Measurements from ENCODE around the gene QPCT. TPM values are rescaled to one million over a fixed set of nuclear protein-coding genes. Genes with fewer than 3 reads are reported as not detected.
A peak's percentile ranks its signal among the peaks of the same experiment; 100 is the strongest.

The QPCT gene
- total RNA-seq, 1 experiment from 2014 or later, result not detected

GRCh38 chr2:37326285-37326684 is 18.1 kb upstream of the QPCT start:
- H3K9me3 ChIP-seq (ENCODE audit: control insufficient read depth, low read depth, low read length), result no peaks in the 10 kb centered on the region
- H3K27ac ChIP-seq (ENCODE audit: insufficient read length, low read depth, low read length), result no peak overlapping the region
- H3T11ph ChIP-seq (ENCODE audit: low read length), result no peak overlapping the region
- H3K18ac ChIP-seq (ENCODE audit: insufficient read length, low read depth, low read length), result no peak overlapping the region
- peaks cover 6% of the 10 kb centered on the region for H3K23me2 ChIP-seq (ENCODE audit: insufficient read length, low read depth, low read length, poor library complexity, severe bottlenecking)
- no peak for DNase-seq
- no peaks in the 10 kb centered on the region for H3K27me3 ChIP-seq (ENCODE audit: insufficient read depth, low read length)
- no peak overlapping the region for H4K5ac ChIP-seq (ENCODE audit: insufficient read length, low read depth, low read length)
- H3K79me1 ChIP-seq (ENCODE audit: insufficient read depth, low read depth, low read length, poor library complexity, severe bottlenecking), result peaks cover 2% of the 10 kb centered on the region
- Mint-ChIP-seq H3K4me1 (peaks cover 12 to 20% of the 10 kb centered on the region in 2 experiments), H3K36me3 (ENCODE audit: insufficient read depth in 1 of 3, low read depth in 3 of 3) (peaks cover 7 to 10% (median 8%) of the 10 kb centered on the region in 3 experiments; a peak in 3 of 7 replicates), H3K9me3 (no peaks in the 10 kb centered on the region), H3K4me3 (peak overlapping the region in 1 of 2 experiments; percentile 36; a peak in 2 of 5 replicates), H3K27ac (0 out of 7 replicates have a peak overlapping the region, but pooled peaks of 1 of the 3 experiments have one; percentile 3), H3K27me3 (ENCODE audit: low read depth) (peaks cover 21% of the 10 kb centered on the region)
- no peak overlapping the region for H2AFZ ChIP-seq (ENCODE audit: low read length)
- no peak overlapping the region for H3K9ac ChIP-seq (ENCODE audit: extremely low read depth, insufficient read length, low read length)
- H4K8ac ChIP-seq (replicated peaks; ENCODE audit: insufficient read length, low read depth, low read length), result no peak overlapping the region
- no peak overlapping the region for H2BK15ac ChIP-seq (ENCODE audit: low read depth, low read length)
- no peak overlapping the region for H2BK5ac ChIP-seq (ENCODE audit: insufficient read length, low read length)
- no peak overlapping the region for H4K91ac ChIP-seq (ENCODE audit: insufficient read length, low read depth, low read length)
- no peak overlapping the region for H3K14ac ChIP-seq (ENCODE audit: insufficient read depth, low read length)
- H2BK12ac ChIP-seq (ENCODE audit: insufficient read length, low read depth, low read length), result no peak overlapping the region
- H2AK5ac ChIP-seq (ENCODE audit: insufficient read length, low read length), result no peak overlapping the region
- peaks cover 3% of the 10 kb centered on the region; the same call in 1 of the 2 replicates for H3K79me2 ChIP-seq (ENCODE audit: insufficient read depth, low read length)
- no peak overlapping the region for H2BK120ac ChIP-seq (ENCODE audit: low read depth, low read length, poor library complexity, severe bottlenecking)
- H3K4me2 ChIP-seq (ENCODE audit: insufficient read depth, insufficient read length, low read length), result no peak overlapping the region
- H3K23ac ChIP-seq (ENCODE audit: insufficient read length, low read depth, low read length), result no peak overlapping the region
- WGBS (ENCODE audit: extremely low coverage, insufficient read length, low lambda C conversion rate), result no CpG with 5 or more reads among the region's 2 CpGs
- H3K4ac ChIP-seq (ENCODE audit: low read depth, low read length), result no peak overlapping the region
- no peak for TF ChIP-seq CTCF (conservative IDR thresholded peaks at IDR 0.05)
- no peak overlapping the region for H2BK20ac ChIP-seq (ENCODE audit: low read depth, low read length, poor library complexity, severe bottlenecking)
- no peaks in the 10 kb centered on the region for H4K20me1 ChIP-seq (ENCODE audit: control insufficient read depth, insufficient read depth, insufficient read length)
- no peak overlapping the region for H3K56ac ChIP-seq (ENCODE audit: insufficient read length, low read depth, low read length)
- no peaks in the 10 kb centered on the region for H3K4me1 ChIP-seq (ENCODE audit: insufficient read depth, low read length)

Measured in H9 (cell line).